Tibial artery (tissue), 4 donors: ENCODE data around the gene ABCG8.

Source experiments
- DNase-seq, 2 donors: peaks; one replicate each; pipeline ENCODE4 v3.0.0-alpha.2; 2019
- H3K27ac ChIP-seq, 2 donors: fragments of 200-600 bp; sonication (generic) in 1 of 2; 1 replicate in 1 of 2; 2 replicates in 1 of 2; pipeline ENCODE4 v1.5.1; 2018 to 2019; ENCODE audit warnings: mild to moderate bottlenecking in 1 of 2
- H3K27me3 ChIP-seq, 2 donors: fragments of 200-600 bp; sonication (generic) in 1 of 2; one replicate each; pipeline versions ENCODE4 v1.5.1 to v1.6.0; 2016 to 2019
- H3K36me3 ChIP-seq, 3 donors: fragments of 200-600 bp; sonication (generic) in 2 of 3; one replicate each; pipeline ENCODE4 v1.5.1; 2016 to 2019; ENCODE audit warnings: mild to moderate bottlenecking in 2 of 3
- H3K4me1 ChIP-seq, 4 donors: fragments of 200-600 bp; sonication (generic) in 2 of 4; 1 replicate in 3 of 4; 2 replicates in 1 of 4; pipeline ENCODE4 v1.5.1; 2016 to 2019
- H3K4me3 ChIP-seq, 2 donors: fragments of 200-600 bp; sonication (generic) in 1 of 2; 1 replicate in 1 of 2; 2 replicates in 1 of 2; pipeline ENCODE4 v1.5.1; 2018 to 2019; ENCODE audit warnings: mild to moderate bottlenecking in 2 of 2
- H3K9me3 ChIP-seq, 3 donors: fragments of 200-600 bp; sonication (generic) in 1 of 3; one replicate each; pipeline ENCODE4 v1.5.1; 2016 to 2019
- CTCF ChIP-seq, 2 experiments: fragments of 200-600 bp in 1 of 2; fragments of 450-650 bp in 1 of 2; IDR thresholded peaks; one replicate each; pipeline ENCODE4 v1.5.1; 2017 to 2019; ENCODE audit warnings: antibody characterized with exemption in 2 of 2, mild to moderate bottlenecking in 1 of 2, moderate library complexity in 1 of 2
- intact Hi-C: fragments of 100-400 bp; cut with DNase I; formaldehyde crosslinking; loops from one replicate; pipeline ENCODE4 v1.15.0; 2023; ENCODE audit warnings: low total_unique reads

The ABCG8 gene

DNA sequence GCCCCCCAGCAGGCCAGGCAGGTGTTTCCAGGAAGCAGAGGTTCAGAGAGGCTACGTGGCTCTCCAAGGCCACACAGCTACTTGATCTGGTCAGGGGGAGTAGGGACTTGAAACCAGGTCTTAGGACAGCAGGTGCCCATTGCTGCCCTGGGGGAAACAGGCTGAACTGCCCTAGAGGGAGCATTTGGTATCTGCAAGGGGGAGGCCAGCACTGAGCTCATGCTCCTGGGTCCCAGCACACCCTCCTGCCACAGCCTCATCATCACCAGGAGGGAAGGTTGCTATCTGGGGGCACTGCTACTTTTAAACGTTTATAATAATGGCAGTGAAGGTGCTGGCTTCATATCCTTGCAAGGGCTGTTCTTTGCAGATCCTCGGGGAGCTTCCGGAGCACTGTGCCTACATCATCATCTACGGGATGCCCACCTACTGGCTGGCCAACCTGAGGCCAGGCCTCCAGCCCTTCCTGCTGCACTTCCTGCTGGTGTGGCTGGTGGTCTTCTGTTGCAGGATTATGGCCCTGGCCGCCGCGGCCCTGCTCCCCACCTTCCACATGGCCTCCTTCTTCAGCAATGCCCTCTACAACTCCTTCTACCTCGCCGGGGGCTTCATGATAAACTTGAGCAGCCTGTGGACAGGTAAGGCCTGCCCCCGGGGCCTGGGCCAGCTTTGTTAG is 36.1 kb downstream of the ABCG8 start:
- Histone ChIP-seq H3K36me3 (no peaks in the 10 kb centered on the region), H3K4me3 (no peak overlapping the region), H3K4me1 (peaks cover 0 to 6% (median 0%) of the 10 kb centered on the region in 4 donors), H3K27me3 (peaks cover 0 to 17% of the 10 kb centered on the region in 2 donors), H3K27ac (no peak overlapping the region), H3K9me3 (no peaks in the 10 kb centered on the region)
- intact Hi-C loops = no loop called here
- TF ChIP-seq CTCF (IDR thresholded peaks at IDR 0.05) = no peak
- DNase-seq = no peak

DNA sequence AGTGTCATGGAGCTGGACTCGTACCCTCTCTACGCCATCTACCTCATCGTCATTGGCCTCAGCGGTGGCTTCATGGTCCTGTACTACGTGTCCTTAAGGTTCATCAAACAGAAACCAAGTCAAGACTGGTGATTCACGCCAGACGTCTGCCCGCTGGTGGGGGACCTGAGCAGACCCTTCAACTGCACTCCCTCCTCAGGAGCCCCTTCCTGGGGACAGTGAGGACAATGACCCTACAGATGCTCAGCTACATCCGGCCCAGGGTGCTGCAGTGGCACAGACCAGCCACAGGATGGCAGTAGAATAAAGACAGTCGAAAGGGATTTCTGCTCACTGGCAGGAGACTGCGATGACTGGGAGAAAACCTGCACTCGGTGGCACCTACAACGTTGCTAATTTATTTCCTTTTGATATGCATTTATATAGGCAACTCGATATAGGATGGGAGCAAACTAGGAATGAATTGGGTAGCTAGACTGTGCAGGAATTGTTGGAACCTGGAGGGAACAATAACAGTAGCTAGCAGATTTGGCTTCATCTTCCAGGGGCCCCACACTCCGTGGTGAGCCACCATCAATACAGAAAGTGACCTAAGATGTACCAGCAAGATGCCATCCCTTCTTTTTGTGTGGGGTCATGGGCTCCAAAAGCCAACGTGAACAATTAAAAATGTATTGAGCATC is 39.2 kb downstream of the ABCG8 start:
- H3K36me3 ChIP-seq = no peaks in the 10 kb centered on the region
- no peaks in the 10 kb centered on the region for H3K9me3 ChIP-seq
- TF ChIP-seq CTCF (IDR thresholded peaks at IDR 0.05) = peak; percentile 68 to 85
- H3K27ac ChIP-seq = no peak overlapping the region
- intact Hi-C loops = no loop called here
- DNase-seq = peak in 1 of 2 donors; percentile 45
- H3K4me1 ChIP-seq = peaks cover 0 to 6% (median 0%) of the 10 kb centered on the region in 4 donors
- H3K27me3 ChIP-seq = peaks cover 0 to 12% of the 10 kb centered on the region in 2 donors
- no peak overlapping the region for H3K4me3 ChIP-seq

GRCh38 chr2:43879261-43879660 is 40.5 kb downstream of the ABCG8 start:
- intact Hi-C loops = no loop called here
- no peaks in the 10 kb centered on the region for H3K36me3 ChIP-seq
- H3K27me3 ChIP-seq = peaks cover 0 to 12% of the 10 kb centered on the region in 2 donors
- DNase-seq = no peak
- no peak overlapping the region for H3K4me3 ChIP-seq
- no peak overlapping the region for H3K27ac ChIP-seq
- TF ChIP-seq CTCF (IDR thresholded peaks at IDR 0.05) = no peak
- H3K9me3 ChIP-seq = no peaks in the 10 kb centered on the region
- H3K4me1 ChIP-seq = peaks cover 0 to 6% (median 0%) of the 10 kb centered on the region in 4 donors

GRCh38 chr2:43880471-43880870 is 41.7 kb downstream of the ABCG8 start:
- H3K36me3 ChIP-seq = peaks cover 0 to 4% (median 3%) of the 10 kb centered on the region in 3 donors
- no peak overlapping the region for H3K27ac ChIP-seq
- no peak overlapping the region for H3K4me3 ChIP-seq
- peaks cover 0 to 6% (median 0%) of the 10 kb centered on the region in 4 donors for H3K4me1 ChIP-seq
- no peak for TF ChIP-seq CTCF (IDR thresholded peaks at IDR 0.05)
- peaks cover 0 to 12% of the 10 kb centered on the region in 2 donors for H3K27me3 ChIP-seq
- intact Hi-C loops = loop anchor here (10.0 kb wide), 1 partner anchor 266 kb away; no protein-coding TSS in a partner anchor
- no peak for DNase-seq
- no peaks in the 10 kb centered on the region for H3K9me3 ChIP-seq

DNA sequence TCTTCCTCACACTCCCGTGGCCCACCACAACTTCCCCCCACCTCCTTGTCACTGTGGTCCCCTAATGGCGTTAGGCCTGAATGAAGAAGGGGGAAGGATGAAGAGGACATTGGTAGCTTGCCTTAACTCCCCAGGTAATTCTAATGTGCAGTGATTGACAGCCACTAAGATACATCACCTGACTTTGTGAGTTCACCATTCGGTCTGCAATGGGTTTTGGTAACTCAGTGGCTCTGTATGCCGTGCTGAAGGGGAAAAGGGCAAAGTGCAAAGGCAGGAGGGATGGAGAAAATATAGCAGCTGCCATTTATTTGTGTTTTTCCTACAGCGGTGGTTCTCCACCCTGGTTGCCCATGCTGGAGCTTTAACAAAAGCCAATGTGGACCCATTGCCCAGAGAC is 42.2 kb downstream of the ABCG8 start:
- DNase-seq = no peak
- no peak overlapping the region for H3K4me3 ChIP-seq
- no peak overlapping the region for H3K27ac ChIP-seq
- H3K27me3 ChIP-seq = peaks cover 0 to 12% of the 10 kb centered on the region in 2 donors
- TF ChIP-seq CTCF (IDR thresholded peaks at IDR 0.05) = no peak
- no peaks in the 10 kb centered on the region for H3K9me3 ChIP-seq
- peaks cover 0 to 6% (median 0%) of the 10 kb centered on the region in 4 donors for H3K4me1 ChIP-seq
- H3K36me3 ChIP-seq = peaks cover 0 to 8% (median 4%) of the 10 kb centered on the region in 3 donors
- intact Hi-C loops = loop anchor here (10.0 kb wide), 1 partner anchor 266 kb away; no protein-coding TSS in a partner anchor
